NAMALWA (cell line): Measurements from ENCODE around the gene ERI3.
A peak's percentile ranks its signal among the peaks of the same experiment; 100 is the strongest.

ENCODE experiments used
- DNase-seq: peaks from one replicate; pipeline ENCODE4 v3.0.0-alpha.2; 2015; ENCODE audit warnings: low spot score

ERI3 gene

DNA sequence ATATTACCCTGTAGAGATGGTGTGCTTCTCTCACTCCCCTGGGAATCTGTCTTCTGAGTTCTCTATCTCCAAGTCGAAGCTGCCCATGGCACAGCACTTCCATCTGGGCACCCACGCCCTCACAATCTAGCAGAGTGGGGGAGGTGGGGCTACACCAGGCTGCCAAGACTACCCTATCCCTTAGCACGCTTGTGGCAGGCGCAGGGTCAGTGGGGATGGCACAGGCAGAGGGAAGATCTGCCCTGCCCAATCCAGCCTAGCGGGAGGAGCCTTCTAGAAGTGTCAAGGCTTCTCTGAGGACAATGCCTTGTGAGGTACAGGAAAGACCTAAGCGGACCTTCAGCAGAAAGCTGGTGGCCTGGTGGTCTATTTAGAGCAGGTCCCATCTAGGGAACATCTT is 92.6 kb downstream of the ERI3 start:
- no peak for DNase-seq

DNA sequence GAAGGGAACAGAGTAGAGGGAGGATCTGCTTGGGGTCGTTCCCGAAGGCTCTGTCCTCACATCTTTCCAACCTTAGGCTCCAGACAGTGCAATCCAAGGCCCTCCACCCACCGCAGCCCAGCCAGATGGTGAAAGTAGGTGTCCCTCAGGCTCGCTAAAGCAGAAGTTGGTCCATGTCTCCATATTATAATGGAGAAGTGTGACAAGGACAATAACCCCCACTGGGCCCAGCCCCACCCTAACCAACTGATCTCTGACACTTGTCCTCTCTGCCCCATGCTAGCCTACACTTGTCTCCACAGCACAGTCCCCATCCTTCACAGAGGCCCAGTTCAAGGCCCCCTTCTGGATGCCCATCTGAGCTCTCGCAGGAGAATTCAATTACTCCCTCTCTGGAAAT is 93.1 kb downstream of the ERI3 start:
- DNase-seq, result no peak

DNA sequence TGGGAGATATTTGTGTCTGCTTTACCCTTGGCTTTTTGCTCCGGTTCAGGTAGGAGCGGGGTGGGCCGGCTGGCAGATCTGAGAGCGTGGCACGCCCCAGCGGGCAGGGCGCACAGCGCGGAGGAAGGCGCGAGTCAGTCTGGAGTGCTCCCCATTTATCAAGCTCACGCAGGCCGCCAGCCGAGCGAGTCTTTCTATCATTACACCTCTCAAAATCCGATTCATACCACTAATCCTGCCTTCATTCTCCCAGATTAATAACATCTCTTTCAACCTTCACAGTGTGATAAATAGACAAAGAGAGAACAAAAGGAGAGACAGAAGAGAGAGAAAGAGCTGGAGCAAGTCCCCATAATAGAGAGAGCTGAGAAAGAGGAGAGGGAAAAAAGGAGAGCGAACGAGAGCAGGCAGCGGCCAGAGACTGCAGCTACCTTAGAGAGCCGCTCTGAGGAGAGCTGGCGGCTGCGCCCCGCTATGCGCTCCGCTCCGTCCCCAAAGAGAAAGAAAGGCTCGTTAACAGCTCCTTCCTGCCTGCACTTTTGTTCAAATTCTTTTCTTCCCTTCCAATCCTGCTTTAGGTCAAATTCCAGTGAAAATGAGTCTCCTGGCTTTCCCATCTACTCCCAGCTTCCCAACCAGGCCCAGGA is 93.8 kb downstream of the ERI3 start:
- no peak for DNase-seq

DNA sequence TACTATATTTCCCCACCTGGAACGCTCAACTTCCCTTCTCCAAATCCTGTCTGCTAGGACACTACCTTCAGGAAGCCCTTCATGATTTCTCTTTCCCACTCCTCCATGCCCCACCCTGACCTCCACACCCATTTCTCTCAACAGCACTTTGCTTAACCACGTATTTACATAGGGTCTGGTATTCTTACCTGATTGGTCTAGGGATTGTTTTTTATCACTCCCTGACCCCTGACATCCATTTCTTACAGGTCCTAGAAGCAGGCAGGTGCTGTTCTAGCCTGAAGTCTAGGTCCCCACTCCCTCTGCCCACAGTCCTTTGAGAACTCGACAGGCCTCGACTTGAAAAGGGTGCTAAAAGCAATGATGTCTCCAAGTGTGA is 94.3 kb downstream of the ERI3 start:
- no peak for DNase-seq

DNA sequence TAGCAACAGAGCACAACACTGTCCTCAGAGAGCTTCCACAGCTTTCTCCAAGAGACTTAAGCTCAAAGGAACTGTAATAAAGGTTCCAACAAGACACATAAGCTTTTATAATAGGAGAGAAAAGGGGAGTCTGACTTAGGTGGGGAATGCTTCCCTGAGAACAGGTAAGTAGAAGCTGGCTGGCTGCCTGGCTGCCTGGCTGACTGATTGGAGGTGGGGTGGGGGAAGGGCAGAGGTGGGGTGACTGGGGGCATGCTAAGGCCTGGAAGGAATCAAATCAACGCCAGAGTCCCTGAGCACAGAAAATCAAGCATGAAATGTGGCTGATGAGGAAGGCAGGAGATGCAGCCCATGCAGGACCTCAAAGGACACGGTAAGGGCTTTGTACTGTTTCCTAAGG is 96.0 kb downstream of the ERI3 start:
- DNase-seq, result no peak

DNA sequence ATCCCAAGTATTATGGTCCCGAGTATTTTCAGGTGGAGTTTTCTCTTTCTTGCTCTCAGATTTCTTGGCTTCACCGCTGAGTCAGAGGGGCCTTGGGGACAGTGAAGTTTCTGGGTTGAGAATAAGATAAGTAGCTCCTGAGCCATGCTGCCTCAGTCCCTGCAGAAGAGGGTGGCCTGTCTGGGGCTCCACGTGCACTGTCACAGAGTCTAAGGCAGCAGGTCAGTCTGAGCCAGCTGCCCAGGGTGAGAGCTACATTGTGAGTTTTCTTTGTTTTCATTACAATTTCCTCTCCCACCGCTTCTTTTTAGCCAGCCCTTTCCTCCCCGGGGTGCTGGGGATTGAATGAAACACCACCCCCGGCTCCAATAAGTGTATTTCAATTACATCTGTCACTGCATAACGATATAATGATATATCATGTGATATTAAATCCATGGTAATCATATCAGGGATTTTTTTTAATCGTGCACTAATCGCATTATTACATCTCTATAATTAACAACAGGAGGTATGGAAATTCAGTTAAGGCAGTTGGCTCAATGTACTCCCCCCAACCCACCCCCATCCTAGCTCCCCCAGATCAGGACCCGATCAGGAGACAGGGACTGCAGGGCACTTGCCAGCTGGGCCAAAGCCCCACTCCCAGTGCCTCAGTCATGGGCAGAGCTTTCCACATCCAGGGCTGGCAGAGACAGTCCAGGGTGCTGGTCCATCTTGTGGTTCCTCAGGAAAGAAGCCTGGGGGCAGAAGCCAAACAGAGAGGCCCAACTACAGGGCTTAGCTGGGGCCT is 98.1 kb downstream of the ERI3 start:
- DNase-seq, result no peak

DNA sequence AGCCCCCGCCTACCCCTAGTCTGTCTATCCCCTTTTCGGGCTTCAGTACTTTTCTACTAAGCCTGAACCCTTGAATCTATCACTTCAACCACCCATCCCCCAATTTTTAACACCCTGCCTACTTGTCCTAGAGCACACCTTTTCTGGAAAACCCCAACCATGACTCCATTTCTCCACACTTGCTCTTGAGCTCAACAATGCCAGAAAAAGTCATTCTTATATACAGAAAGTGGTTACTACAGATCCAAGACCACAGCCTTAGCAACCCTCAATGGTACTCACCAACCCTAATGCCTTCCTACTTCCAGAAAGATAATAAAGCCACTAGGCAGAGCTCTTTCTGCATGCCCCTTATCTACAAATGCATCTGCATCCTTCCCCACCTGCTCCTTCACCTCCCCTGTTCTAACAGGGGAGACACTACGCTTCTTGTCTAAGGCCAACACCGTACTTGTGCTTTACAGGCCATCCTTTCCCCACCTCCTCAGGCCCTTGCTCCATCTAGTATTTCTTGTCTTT is 100.6 kb downstream of the ERI3 start:
- no peak for DNase-seq

DNA sequence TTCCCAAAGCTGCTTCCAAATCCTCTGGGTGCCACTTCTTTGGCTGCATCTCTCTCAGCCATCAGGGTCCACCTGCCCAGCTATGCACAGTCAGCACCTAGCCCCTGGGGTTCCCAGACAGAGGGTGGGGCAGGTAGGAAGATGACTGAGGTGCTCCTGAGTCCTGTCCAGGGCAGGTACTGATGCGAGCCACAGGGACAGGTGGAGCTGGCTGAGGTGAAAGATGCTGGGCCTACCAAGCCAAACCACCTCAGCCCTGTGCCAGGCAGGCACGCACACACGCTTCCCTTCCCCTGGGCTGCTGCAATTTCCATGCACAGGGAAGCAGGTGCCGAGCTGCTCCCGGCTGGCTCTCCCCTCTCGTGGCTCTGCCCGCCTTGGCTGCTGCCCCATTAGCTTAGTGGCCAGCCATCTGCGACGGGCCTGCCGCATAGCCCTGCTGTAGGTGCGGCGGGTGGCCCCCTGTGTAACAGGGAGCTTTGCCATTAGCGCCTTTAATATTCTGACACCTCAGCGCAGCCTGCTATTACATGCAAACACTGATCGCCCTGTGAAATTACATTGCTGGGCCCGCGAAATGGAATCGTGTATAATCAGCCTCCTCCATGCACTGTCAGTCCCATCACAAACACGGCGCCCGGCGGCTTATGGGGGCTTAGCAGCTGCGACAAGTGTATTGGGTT is 102.9 kb downstream of the ERI3 start:
- DNase-seq, result no peak

DNA sequence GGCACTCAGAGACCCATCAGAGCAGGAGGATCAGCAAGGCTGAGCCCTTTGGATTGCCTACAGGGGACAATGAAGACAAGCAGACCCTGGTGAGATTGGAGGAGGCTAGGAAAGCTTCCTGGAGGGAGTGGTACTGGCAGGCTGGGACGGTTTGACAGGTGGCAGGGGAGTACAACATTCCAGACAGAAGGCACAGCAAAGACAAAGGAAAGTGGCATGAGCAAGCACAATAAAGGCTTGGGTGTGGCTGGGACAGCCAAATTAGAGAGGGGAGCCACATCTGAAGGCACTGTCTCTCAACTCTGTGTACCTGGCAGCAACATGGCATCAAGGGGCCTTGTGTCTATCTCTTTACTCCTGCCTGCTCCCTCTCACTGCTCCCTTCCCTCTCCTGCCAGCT is 103.6 kb downstream of the ERI3 start:
- no peak for DNase-seq

DNA sequence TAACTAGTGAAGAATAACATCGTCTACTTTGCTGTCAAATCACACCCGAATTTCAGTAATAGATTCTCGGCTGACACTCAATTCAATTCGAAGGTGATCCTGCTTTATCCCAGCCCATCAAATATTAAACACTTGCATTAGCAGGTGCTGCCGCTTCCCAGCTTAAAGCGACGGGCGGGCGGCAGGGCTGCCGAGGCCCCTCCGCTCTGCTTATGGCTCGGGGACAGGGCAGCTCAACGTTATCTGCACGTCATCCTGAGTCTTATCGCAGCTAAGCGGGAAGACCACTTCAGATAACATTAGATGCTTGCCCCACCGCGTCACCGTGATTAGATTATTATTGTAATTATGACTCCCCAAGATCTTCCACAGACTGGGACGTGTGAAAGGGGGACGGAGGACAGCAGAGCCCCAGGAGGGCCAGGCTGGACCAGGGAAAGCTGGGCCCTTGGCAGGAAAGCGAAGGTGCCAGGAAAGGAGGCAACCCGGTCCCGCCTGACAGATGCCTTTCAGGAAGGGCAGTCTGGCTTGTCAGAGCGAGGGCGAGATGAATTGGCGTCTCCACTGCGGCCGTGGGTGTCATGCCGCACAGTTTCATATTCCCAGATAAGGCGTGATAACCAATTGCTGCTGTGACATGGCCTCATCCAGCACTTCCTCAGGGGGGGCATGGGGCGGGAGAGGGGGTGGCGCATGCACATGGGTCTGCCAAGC is 104.8 kb downstream of the ERI3 start:
- DNase-seq, result no peak

DNA sequence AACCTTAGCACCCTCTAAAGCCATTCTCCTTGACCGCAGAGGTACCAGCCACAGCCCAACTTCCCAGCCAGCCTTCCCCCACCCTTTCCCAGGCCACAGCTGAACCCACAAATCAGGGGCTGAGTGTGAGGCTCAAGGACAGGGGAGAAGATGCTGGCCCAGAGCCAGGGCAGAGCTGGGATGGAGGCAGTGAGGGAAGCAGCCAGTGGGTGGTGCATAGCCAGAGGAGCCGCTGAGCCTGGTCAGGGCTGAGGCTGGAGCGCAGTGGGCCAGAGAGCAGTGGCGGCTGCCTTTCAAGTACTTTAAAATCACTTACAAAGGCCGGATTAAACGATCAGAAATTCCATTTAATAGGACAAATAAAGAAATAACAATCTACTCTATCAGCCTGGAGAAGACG is 105.5 kb downstream of the ERI3 start:
- DNase-seq, result no peak

DNA sequence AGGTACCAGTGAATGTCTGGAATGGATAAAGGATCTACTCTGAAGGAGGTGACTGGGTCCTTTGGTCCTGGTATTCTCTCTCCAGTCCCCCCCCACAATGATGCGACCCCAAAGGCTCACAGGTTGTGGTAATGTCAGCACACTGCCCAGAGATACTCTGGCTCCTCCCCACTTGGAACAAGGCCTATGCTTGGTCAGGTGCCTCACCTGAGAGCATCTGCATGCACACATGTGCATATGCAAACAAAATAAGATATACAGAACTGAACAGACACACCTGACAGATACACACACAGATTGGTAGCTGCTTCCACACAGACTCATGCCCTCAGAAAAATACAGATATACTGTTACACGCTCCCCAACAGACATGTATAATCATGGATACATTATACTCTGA is 108.3 kb downstream of the ERI3 start:
- DNase-seq, result no peak

DNA sequence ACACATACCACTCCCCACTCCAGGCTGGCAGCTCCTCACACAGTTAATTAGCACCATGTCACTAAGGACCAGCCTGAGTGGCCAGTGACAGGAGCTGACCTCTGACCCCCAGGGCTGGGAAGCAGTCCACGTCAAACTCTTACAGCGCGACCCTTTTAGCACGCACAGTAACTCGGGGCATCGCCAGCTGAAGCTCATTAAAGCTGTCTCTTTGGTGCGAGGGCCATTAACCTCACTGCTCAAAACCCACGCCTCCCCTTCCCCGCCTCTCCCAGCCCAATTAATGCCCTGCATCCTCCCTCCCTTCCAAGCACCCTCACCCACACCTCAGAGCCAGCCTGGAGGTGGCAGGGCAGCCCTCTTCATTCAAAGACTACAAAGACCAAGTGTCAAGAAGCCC is 110.1 kb downstream of the ERI3 start:
- DNase-seq, result no peak

DNA sequence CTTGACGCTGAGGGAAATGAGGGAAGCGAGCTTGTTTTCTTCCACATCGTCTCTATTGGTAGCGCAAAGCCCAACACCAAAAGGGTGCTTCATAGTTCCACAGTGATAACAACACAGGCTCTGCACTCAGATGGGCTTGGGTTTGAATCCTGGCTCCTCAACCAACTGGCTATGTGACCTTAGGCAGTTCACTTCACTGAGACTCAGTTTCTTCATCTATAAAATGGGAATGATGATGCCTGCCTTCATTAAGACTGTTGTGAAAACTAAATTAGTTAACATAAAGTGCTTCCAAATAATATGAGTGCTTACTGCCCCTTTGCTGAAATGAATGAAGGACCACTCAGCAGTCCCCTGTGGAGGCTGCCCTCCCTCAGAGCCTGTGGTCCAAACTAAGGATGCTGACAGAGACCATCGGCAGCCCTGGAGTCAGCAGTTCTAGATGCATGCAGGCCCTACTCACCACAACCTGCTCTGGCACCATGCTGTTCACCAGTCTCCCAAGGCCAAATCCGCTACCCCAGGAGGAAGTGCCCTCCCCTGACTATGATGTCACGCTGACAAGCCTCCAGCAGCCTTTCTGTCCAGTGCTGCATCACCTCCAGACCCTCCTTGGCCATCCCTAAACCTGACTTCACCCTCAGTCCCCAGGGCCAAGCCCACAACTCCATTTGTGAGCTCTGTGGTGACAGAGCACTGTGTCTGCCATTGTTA is 111.1 kb downstream of the ERI3 start:
- DNase-seq, result no peak

DNA sequence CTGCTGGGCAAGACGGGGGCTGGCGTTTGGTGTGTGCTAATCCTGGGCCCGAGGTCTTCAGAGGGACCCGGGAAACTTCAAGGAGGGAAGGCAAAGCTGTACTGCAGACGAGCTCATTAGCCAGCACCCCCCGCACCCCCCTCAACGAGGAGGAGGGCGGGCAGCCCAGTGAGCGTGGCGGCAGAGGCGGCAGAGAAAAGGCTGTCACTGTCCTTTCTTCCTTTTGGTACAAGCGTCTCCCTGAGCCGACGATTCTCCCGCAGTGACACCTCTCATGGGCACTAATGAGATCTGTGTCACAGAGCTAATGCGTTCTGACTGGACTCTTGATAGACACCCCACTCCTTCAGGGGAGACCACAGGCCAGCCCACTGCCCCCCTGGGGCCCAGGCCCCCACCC is 112.3 kb downstream of the ERI3 start:
- no peak for DNase-seq

DNA sequence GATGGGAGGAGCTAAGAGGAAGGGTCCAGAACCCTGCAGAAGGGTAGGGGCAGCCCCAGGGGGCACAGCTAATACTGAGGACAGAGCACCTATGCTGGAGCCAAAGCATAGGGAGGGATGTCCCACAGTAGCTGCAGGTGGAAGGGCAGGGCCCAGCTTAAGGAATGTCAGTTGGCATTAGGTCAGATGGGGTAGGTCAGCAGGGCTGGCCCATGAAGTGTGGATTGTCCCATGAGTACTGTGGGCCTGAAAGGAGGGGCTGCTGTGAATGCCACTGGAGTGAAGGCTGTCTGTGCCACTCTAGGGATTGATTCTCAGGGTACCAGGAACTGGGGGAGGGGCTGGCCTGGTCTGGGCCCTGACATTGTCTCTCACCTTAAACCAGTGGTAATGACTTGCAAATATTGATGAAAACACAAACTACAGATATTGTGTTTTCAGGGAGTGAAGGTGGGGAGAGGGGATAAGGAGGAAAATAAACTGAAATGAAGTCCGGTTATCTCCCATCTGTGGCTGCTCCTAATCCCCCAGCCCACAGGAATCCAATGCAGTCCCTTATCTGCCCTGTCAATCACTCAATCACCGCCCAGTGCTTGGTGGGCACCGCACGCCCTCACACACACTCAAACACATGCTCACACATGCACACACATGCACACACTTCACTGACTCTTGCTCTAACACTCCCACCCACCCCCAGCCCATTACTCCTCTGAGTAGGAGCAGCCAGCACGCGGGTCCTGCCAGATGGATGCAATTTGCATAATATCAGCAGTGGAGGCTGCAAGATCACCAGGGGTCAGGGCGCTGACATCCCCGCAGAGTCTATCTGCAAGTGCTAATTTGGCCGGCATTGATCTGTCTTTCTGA is 114.0 kb downstream of the ERI3 start:
- no peak for DNase-seq

DNA sequence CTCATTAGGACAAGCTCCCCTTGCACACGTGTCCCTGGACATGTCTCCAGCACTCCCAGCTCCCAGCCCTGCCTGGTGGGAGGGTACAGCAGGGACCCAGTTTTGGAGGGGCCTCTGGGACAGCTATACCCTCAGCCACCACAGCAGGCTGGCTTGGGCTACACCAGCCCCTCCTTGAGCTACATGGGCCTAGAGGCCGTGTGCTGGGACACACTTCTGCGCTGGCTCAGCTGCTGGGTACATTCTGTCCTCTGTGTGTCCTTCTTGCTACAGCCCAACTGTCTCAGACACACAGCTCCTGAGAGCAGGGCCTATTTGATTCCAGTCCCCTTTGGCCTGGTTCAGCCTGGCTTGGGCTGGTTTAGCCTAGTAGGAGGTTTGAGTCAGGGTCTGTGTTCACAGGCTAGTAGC is 115.1 kb downstream of the ERI3 start:
- DNase-seq, result no peak

DNA sequence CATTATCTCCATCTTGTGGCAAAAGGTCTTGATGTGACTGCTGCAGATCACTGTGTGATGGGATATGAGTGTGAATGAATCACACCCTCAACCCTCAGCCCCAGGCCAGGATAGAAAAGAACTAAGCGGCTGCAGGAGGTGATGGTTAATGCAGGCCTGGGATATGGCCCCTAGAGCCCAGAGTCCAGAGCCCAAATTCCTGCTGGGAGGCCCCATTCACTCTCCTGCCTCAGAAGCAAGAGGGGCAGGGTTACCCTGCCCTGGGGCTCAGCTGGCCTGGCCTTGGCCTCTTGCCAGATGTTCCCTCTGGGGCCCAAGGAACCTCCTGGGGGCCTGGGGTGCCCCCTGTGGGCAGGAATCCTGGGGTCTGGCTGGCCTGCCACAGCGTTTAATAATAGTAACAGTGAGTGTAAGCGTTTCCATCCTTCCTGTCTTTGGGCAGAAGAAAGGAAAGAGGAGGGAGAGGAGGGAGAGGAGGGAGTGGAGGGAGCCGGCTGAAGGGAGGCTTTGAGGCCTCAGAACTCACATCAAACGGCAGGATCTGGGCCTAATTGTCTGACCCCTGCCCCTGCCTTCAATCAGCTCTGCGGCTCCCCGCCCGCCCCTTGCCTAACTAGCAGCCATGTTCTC is 115.6 kb downstream of the ERI3 start:
- DNase-seq, result no peak

DNA sequence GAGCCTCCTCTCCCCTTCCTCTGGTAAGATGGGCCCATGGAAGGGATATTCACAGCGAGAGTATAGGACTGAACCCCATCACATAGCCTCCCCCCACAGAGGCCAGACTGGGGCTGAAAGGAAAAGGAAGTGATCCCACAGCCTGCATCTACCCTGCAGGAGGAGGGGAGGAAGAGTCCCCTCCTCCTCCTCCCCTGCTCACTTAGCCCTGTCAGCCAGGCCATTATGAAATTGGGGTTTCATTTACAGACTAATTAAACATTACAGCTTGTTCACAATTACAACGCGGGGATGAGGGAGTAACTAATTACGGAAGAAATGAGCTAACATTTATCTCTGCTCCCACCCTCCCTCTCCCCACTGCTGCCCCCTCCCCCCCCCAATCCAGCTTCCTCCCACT is 116.4 kb downstream of the ERI3 start:
- no peak for DNase-seq

DNA sequence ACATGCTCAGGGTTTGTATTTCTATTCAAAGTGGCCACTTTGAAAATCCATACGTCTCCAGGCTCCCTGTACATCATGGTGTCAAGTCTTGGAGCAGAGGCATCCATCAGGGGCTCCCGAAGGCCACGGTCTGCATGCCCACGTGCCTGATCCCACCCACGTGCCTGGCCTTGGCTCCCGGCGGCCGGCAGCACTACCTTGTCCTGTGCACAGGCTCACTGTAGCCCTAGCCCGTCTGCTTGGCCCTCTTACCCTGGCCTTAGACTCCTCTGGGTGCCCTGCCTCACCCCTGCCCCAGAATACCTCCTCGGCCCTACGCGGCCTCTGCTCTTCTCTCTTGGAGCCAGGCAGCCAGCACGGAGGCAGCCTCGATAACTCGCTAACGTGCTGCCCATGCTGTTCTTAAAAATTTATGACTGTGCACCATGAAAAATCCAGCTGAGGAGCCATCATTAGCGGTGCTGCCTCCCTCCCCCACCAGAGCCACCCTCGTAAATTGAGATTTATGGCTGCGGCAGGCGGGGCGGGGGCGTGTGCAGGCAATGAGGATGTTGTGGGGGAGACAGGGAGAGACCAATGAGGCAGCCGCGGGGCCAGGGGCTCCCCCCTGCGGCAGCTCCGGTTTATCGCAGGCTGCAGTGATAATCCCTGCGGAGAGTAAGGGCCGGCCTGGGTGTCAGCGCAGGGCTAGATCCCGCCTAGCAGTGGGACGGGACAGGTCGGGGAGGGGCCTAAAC is 117.2 kb downstream of the ERI3 start:
- DNase-seq, result peak; percentile 39
